K562 (cell line): Measurements from ENCODE around the gene PPP1R37. TPM values are rescaled to one million over a fixed set of nuclear protein-coding genes. Genes with fewer than 3 reads are reported as not detected.
A peak's percentile ranks its signal among the peaks of the same experiment; 100 is the strongest.

ENCODE experiments used
- BHLHE40 ChIP-seq: IDR thresholded peaks from 2 replicates; pipeline ENCODE4 v1.6.1; 2011; ENCODE audit warnings: low read length, improper control_type of control experiment
- FOXA3 ChIP-seq, 2 experiments: fragments of 450-650 bp in 1 of 2; sonication (generic) in 1 of 2; formaldehyde crosslinking; IDR thresholded peaks in 1 of 2; conservative IDR thresholded peaks in 1 of 2; 2 replicates each; pipeline versions ENCODE4 v1.4.0 to v1.8.0; 2020 to 2022; ENCODE audit warnings: mild to moderate bottlenecking in 2 of 2, missing genetic modification reagents in 1 of 2
- FUS ChIP-seq: fragments of 200-400 bp; formaldehyde crosslinking; optimal IDR thresholded peaks from 2 replicates; pipeline ENCODE3; 2017; ENCODE audit warnings: low read depth, low read length
- ID3 ChIP-seq, 2 experiments: fragments of 250-450 bp in 1 of 2; fragments of 450-650 bp in 1 of 2; sonication (Bioruptor Pico) in 1 of 2; IDR thresholded peaks; 2 replicates each; pipeline versions ENCODE4 v1.6.1 to v1.8.0; 2016 to 2021; ENCODE audit warnings: mild to moderate bottlenecking in 2 of 2, moderate library complexity in 2 of 2, missing compliant biosample characterization in 1 of 2, missing genetic modification characterization in 1 of 2
- KAT7 ChIP-seq: sonication (generic); formaldehyde crosslinking; IDR thresholded peaks from 2 replicates; pipeline ENCODE4 v1.8.0; 2022; ENCODE audit warnings: missing genetic modification reagents, mild to moderate bottlenecking, borderline replicate concordance
- KAT8 ChIP-seq: fragments of 450-650 bp; IDR thresholded peaks from 2 replicates; pipeline ENCODE4 v1.6.1; 2016; ENCODE audit warnings: low read depth, mild to moderate bottlenecking
- LARP7 ChIP-seq: fragments of 450-650 bp; IDR thresholded peaks from 2 replicates; pipeline ENCODE4 v1.6.1; 2016
- MAFG ChIP-seq: fragments of 450-650 bp; conservative IDR thresholded peaks from 2 replicates; pipeline ENCODE4 v1.6.1; 2016; ENCODE audit warnings: missing genetic modification characterization, missing compliant biosample characterization
- PHB2 ChIP-seq: fragments of 450-650 bp; IDR thresholded peaks from 2 replicates; pipeline ENCODE4 v1.6.1; 2017; ENCODE audit warnings: low read depth
- SMARCA4 ChIP-seq: fragments of 450-650 bp; IDR thresholded peaks from 2 replicates; pipeline ENCODE4 v1.6.1; 2016
- SP1 ChIP-seq: sonication (generic); formaldehyde crosslinking; IDR thresholded peaks from 2 replicates; pipeline ENCODE4 v1.8.1; 2022; ENCODE audit warnings: mild to moderate bottlenecking, missing genetic modification reagents
- TARDBP ChIP-seq: fragments of 450-650 bp; IDR thresholded peaks from 2 replicates; pipeline ENCODE4 v1.6.1; 2016
- TBP ChIP-seq: optimal IDR thresholded peaks from 2 replicates; pipeline ENCODE3; 2011; ENCODE audit warnings: low read depth, low read length, improper control_type of control experiment
- TRIM28 ChIP-seq: fragments of 450-650 bp; IDR thresholded peaks from 2 replicates; pipeline ENCODE4 v1.6.1; 2017
- TSHZ1 ChIP-seq: fragments of 250-450 bp; sonication (Bioruptor Pico); IDR thresholded peaks from 2 replicates; pipeline ENCODE4 v1.4.0; 2020; ENCODE audit warnings: mild to moderate bottlenecking, moderate library complexity
- ZNF282 ChIP-seq: sonication (generic); formaldehyde crosslinking; IDR thresholded peaks from 2 replicates; pipeline ENCODE4 v1.8.1; 2023; ENCODE audit warnings: missing genetic modification reagents
- ZNF384 ChIP-seq: IDR thresholded peaks from 2 replicates; pipeline ENCODE4 v1.6.1; 2012; ENCODE audit warnings: low read depth, low read length, improper control_type of control experiment
- ZNF436 ChIP-seq: fragments of 250-450, 450-650 bp; sonication (Bioruptor Pico); formaldehyde crosslinking; IDR thresholded peaks from 2 replicates; pipeline ENCODE4 v1.7.0; 2020; ENCODE audit warnings: mild to moderate bottlenecking
- polyA plus RNA-seq, 8 experiments: library from polyadenylated mRNA; depleted of rRNA in 4 of 8; stranded (reverse) in 5 of 8; unstranded in 3 of 8; fragments of >200 nt; fragmentation: Nextera tagmentation in 2 of 8; fragmentation: Illumina TruSeq in 1 of 8; extraction: Ambion mirVana in 2 of 8; extraction: Trizol in 1 of 8; gene quantifications; 2 replicates each; pipeline versions ENCODE4 v1.2.1 to v1.2.3, GENCODE V29; 2011 to 2014; ENCODE audit warnings: inconsistent platforms in 1 of 8, missing spikeins in 1 of 8
- total RNA-seq, 7 experiments: library from RNA; depleted of rRNA in 6 of 7; stranded (reverse); fragments of >200 nt in 6 of 7; fragmentation: Illumina TruSeq in 2 of 7; extraction: Trizol in 2 of 7; gene quantifications; 2 replicates each; pipeline versions ENCODE4 v1.2.1 to v1.2.3, GENCODE V29; 2011 to 2021; ENCODE audit warnings: low replicate concordance in 1 of 7
- TF ChIP-seq, protein P1 (sequence below): fragments of 150-350 bp; conservative IDR thresholded peaks from 2 replicates; pipeline ENCODE4 v1.6.1; 2014; ENCODE audit warnings: low read length
- TF ChIP-seq, protein P2 (sequence below): sonication (generic); formaldehyde crosslinking; IDR thresholded peaks from 2 replicates; pipeline ENCODE4 v1.9.0; 2022; ENCODE audit warnings: mild to moderate bottlenecking, missing genetic modification reagents

PPP1R37 gene
- total and polyA plus RNA-seq, 9 of the 15 experiments (the other 6 are each of a cell fraction or from before 2014, with no cell fraction given) = 0.04 to 20.3 (median 7.3) TPM

GRCh38 chr19:45154064-45154827, 61.3 kb downstream of the PPP1R37 start (continued):
- TF ChIP-seq FOXA3 (CRISPR knock-in tag; conservative IDR thresholded peaks at IDR 0.05 in 1 of 2, IDR thresholded peaks at IDR 0.05 in 1 of 2) (peak; percentile 81 to 93), ZNF282 (CRISPR knock-in tag) (no peak), ID3 (CRISPR knock-in tag; IDR thresholded peaks at IDR 0.05) (no peak), ID3 (tag; IDR thresholded peaks at IDR 0.05) (0 out of 2 replicates have a peak, but pooled peaks have one; percentile 26), PHB2 (0 out of 2 replicates have a peak, but pooled peaks have one; percentile 31), SMARCA4 (peak; percentile 76), SP1 (CRISPR knock-in tag) (peak; percentile 63), TSHZ1 (CRISPR knock-in tag) (no peak), FUS (no peak), KAT8 (no peak), TBP (no peak), TRIM28 (0 out of 2 replicates have a peak, but pooled peaks have one; percentile 25), BHLHE40 (peak; percentile 89), KAT7 (CRISPR knock-in tag) (no peak), MAFG (0 out of 2 replicates have a peak, but pooled peaks have one; percentile 21), TARDBP (no peak), ZNF384 (0 out of 2 replicates have a peak, but pooled peaks have one; percentile 2), LARP7 (0 out of 2 replicates have a peak, but pooled peaks have one; percentile 45), ZNF436 (peak; percentile 46; the same call in 1 of the 2 replicates)
- TF ChIP-seq, protein P1, sequence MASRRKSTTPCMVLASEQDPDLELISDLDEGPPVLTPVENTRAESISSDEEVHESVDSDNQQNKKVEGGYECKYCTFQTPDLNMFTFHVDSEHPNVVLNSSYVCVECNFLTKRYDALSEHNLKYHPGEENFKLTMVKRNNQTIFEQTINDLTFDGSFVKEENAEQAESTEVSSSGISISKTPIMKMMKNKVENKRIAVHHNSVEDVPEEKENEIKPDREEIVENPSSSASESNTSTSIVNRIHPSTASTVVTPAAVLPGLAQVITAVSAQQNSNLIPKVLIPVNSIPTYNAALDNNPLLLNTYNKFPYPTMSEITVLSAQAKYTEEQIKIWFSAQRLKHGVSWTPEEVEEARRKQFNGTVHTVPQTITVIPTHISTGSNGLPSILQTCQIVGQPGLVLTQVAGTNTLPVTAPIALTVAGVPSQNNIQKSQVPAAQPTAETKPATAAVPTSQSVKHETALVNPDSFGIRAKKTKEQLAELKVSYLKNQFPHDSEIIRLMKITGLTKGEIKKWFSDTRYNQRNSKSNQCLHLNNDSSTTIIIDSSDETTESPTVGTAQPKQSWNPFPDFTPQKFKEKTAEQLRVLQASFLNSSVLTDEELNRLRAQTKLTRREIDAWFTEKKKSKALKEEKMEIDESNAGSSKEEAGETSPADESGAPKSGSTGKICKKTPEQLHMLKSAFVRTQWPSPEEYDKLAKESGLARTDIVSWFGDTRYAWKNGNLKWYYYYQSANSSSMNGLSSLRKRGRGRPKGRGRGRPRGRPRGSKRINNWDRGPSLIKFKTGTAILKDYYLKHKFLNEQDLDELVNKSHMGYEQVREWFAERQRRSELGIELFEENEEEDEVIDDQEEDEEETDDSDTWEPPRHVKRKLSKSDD = no peak
- TF ChIP-seq, protein P2, sequence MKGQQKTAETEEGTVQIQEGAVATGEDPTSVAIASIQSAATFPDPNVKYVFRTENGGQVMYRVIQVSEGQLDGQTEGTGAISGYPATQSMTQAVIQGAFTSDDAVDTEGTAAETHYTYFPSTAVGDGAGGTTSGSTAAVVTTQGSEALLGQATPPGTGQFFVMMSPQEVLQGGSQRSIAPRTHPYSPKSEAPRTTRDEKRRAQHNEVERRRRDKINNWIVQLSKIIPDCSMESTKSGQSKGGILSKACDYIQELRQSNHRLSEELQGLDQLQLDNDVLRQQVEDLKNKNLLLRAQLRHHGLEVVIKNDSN (CRISPR knock-in tag) = peak; percentile 93
